Activated naive CD8-positive, alpha-beta T cell (primary cell): ENCODE data around the gene PPP1CB.

Source experiments
- H3K27ac Mint-ChIP-seq: one replicate; pipeline ENCODE4 v1.8.0; 2021; ENCODE audit warnings: mixed read lengths
- H3K27me3 Mint-ChIP-seq: one replicate; pipeline ENCODE4 v1.8.0; 2021; ENCODE audit warnings: mixed read lengths
- H3K36me3 Mint-ChIP-seq: one replicate; pipeline ENCODE4 v1.8.0; 2021; ENCODE audit warnings: mixed read lengths
- H3K4me1 Mint-ChIP-seq: one replicate; pipeline ENCODE4 v1.8.0; 2021; ENCODE audit warnings: low read depth, mixed read lengths
- H3K4me3 Mint-ChIP-seq: one replicate; pipeline ENCODE4 v1.8.0; 2021; ENCODE audit warnings: mild to moderate bottlenecking, mixed read lengths
- H3K9me3 Mint-ChIP-seq: one replicate; pipeline ENCODE4 v1.8.0; 2021; ENCODE audit warnings: low read depth, mixed read lengths

Gene PPP1CB

DNA sequence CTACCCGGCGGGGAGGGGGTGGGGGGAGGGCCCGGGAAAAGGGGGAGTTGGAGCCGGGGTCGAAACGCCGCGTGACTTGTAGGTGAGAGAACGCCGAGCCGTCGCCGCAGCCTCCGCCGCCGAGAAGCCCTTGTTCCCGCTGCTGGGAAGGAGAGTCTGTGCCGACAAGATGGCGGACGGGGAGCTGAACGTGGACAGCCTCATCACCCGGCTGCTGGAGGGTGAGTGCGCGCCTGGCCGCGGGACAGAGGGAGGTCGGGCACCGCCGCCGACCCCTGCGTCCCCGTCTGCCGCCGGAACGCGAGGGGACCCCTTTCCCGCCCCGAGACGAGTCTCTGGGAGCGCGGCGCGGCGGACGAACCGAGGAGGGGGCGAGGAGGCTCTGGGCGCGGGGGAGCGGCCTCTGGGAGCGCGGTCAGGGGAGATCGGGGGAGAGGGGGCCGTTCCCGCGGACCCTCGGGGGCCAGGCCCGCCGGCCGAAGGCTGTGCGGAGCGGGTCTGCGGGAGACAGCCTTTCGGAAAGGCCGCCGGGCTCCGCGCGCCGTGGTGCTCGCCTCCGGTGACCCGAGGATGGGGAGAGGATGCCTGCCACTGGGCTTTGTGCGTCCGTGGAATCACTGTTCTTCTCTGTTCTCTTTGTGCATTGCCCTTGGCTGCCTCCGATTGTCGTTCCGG is 463 bp downstream of the PPP1CB start:
- H3K27me3 Mint-ChIP-seq = no peaks in the 10 kb centered on the region
- H3K36me3 Mint-ChIP-seq = no peaks in the 10 kb centered on the region
- no peaks in the 10 kb centered on the region for H3K9me3 Mint-ChIP-seq
- H3K27ac Mint-ChIP-seq = peak overlapping the region; percentile 98
- peak overlapping the region; percentile 99 for H3K4me3 Mint-ChIP-seq
- H3K4me1 Mint-ChIP-seq = peaks cover 64% of the 10 kb centered on the region

DNA sequence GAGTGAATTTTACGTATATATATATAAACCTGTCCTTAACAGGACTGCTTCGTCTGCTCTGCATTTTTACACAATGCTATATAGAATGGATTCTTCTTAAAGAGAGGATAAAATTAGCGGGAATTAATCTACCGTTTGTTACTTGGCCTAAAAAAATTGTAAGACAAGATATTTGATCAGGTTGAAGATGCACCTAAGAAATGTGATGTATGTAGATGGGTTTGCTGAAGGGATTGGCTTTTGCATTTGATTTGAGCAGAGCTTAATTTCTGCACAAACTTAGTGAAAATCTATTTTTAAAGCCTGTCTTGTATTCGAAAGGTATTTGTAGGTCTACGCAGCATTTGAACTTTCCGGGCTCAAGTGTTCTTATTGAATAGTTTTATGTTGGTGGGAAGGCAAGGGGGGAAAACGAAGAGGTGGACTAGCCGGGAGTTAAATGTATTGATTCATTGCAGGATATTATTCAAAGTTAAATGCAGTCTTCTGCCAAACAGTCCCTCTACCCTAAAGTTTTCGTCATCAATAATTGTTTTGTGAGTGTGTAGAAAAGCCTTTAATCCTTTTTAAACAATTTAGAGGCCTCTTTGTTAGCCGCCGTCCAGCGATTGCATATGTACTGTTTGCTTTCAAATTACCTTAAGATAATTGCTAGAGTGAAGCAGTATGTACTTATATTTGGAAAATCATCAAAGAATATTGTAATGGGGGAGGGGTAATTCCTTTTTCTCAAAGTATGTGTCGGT is 1.2 kb downstream of the PPP1CB start:
- H3K27me3 Mint-ChIP-seq = no peaks in the 10 kb centered on the region
- H3K36me3 Mint-ChIP-seq = no peaks in the 10 kb centered on the region
- no peaks in the 10 kb centered on the region for H3K9me3 Mint-ChIP-seq
- peak overlapping the region; percentile 98 for H3K27ac Mint-ChIP-seq
- peaks cover 66% of the 10 kb centered on the region for H3K4me1 Mint-ChIP-seq
- peak overlapping the region; percentile 99 for H3K4me3 Mint-ChIP-seq

DNA sequence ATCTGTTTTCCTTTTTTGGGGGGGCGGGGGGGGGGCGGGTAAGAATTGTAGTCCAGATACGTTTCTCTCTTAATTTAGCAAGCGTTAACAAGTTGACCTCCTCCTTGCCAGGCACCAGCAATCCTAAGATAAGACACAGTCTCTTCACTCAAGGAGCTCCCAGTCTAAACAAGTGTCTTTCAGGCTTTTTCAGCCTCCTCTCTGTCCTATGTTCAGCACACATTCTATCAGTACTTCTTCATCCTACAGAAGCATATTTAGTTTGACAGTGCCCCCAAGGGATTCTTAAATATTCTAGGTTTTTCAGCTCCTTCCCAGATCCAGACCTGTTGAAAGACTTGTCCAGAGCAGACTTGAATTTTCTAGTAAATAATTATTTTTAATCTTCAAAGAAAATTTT is 2.7 kb downstream of the PPP1CB start:
- Mint-ChIP-seq H3K36me3 (no peaks in the 10 kb centered on the region), H3K4me3 (peak overlapping the region; percentile 78), H3K4me1 (peaks cover 63% of the 10 kb centered on the region), H3K27ac (peak overlapping the region; percentile 58), H3K27me3 (no peaks in the 10 kb centered on the region), H3K9me3 (no peaks in the 10 kb centered on the region)

DNA sequence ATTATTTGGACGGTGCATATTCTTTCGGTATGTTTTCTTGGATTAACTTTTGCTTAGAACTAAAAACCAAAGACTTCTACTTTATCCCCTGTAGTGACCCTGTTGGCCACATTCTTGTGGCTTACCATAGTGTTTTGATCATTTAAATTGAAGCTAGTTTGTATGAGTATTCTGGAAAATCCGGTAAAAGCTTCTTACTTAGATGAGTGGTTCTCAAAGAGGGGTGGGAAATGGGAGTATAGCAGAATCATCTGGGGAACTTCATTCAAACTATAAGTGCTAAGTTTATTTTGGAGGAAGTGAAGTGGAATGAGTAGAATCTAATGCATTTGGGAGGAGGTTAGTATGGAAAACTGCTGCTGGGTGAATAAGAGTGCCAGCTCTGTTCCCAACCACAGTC is 3.8 kb downstream of the PPP1CB start:
- Mint-ChIP-seq H3K36me3 (no peaks in the 10 kb centered on the region), H3K27me3 (no peaks in the 10 kb centered on the region), H3K9me3 (no peaks in the 10 kb centered on the region), H3K4me1 (peaks cover 58% of the 10 kb centered on the region), H3K27ac (peak overlapping the region; percentile 51), H3K4me3 (peak overlapping the region; percentile 68)

DNA sequence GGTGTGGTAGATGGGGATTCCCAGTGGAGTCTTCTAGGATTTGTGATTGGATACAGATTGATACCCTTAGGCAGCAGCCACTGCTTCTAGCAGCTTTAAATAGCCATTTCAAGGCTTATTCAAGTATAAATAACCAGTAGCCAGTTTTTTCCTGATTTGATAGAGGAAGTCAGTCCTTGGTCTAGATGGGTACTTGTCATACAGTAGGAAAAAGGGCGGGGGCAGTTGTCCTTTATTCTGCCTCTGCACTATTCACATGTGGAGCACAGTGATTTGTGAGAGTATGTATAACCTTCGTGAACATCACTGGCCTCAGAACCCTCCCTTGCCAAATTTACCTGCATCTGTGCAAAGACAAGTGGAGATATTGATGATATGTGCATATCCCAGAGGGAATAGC is 6.8 kb downstream of the PPP1CB start:
- Mint-ChIP-seq H3K36me3 (no peaks in the 10 kb centered on the region), H3K4me1 (peaks cover 77% of the 10 kb centered on the region), H3K27ac (no peak overlapping the region), H3K4me3 (peak overlapping the region; percentile 48), H3K9me3 (no peaks in the 10 kb centered on the region), H3K27me3 (no peaks in the 10 kb centered on the region)

DNA sequence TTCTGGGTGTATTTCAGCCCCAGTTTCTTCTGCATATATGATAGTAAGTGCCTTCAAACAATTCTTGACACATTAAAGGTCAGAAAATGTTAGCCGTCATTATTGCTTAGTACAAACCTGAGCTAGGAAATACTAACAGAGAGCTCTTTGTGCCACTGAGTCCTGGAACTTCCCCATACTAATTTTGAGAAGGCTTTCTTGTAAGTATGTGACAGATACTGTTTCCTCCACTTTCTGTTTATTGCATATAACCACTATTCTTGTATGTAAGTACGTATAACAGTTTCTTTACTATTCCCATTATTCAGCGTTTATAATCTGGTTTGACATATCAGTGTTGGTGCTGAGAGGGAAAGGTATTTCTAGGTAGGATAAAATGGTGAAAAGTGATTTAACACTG is 9.8 kb downstream of the PPP1CB start:
- Mint-ChIP-seq H3K4me1 (peaks cover 81% of the 10 kb centered on the region), H3K36me3 (no peaks in the 10 kb centered on the region)

DNA sequence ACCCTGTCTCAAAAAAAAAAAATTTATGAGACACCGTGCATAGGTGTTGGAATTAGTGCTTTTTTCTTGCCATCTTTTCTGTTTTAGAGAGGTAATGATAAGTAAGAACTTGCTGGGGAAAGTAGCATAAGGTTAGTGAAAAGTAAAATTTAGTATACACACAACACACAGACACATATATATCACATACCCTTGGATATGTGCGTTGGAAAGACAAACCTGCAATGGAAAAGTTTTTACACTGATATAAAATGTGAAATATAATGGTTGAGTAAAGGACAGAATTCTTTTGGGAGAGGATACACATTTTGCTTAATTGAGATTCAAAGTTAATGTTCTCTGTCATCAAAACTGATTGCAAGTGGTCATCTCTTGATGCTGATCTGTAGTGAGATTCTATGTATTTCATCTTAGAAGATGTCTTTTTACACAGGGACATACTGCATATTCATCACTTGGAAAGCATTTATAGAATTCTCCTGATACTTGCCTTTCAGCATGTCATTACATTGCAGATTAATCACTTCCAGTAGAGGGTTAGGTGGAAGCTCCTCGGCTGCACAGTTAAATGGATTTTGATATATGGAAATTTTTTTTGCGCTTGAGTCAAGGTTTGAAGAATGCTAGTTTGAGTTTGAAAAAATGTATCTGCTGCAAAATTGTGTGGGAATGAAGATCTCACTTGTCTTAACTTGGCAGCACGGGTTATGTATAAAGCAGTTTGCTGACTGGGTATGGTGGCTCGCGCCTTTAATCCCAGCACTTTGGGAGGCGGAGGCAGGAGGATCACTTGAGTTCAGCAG is 13.5 kb downstream of the PPP1CB start:
- H3K27me3 Mint-ChIP-seq = no peaks in the 10 kb centered on the region
- no peaks in the 10 kb centered on the region for H3K9me3 Mint-ChIP-seq
- peak overlapping the region; percentile 3 for H3K4me3 Mint-ChIP-seq
- peak overlapping the region; percentile 36 for H3K27ac Mint-ChIP-seq
- H3K36me3 Mint-ChIP-seq = peaks cover 4% of the 10 kb centered on the region
- peaks cover 87% of the 10 kb centered on the region for H3K4me1 Mint-ChIP-seq

More for the DNA sequence above, 9.8 kb downstream of the PPP1CB start:
- Mint-ChIP-seq H3K4me3 (peak overlapping the region; percentile 31), H3K9me3 (no peaks in the 10 kb centered on the region), H3K27ac (no peak overlapping the region), H3K27me3 (no peaks in the 10 kb centered on the region)

DNA sequence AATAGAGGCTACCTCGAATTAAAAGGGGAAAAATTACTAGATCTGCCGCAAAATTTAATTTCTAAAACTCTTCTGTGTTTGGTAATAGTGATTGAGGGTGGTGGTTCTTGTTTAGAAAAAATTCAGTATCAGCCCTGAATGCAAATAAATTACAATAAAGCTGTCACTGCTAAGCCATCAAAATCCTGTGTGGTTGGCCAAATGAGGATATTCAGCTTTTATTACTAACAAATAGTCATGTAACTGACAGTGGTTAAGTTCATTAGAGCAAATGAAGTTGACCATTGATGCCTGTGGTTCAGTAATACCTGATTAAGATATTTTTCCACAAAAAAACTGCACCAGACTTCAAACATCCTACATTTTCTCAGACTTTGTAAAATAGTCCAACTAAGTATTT is 14.4 kb downstream of the PPP1CB start:
- no peaks in the 10 kb centered on the region for H3K9me3 Mint-ChIP-seq
- peak overlapping the region; percentile 6 for H3K27ac Mint-ChIP-seq
- peaks cover 5% of the 10 kb centered on the region for H3K36me3 Mint-ChIP-seq
- H3K4me1 Mint-ChIP-seq = peaks cover 87% of the 10 kb centered on the region
- H3K27me3 Mint-ChIP-seq = no peaks in the 10 kb centered on the region
- no peak overlapping the region for H3K4me3 Mint-ChIP-seq

DNA sequence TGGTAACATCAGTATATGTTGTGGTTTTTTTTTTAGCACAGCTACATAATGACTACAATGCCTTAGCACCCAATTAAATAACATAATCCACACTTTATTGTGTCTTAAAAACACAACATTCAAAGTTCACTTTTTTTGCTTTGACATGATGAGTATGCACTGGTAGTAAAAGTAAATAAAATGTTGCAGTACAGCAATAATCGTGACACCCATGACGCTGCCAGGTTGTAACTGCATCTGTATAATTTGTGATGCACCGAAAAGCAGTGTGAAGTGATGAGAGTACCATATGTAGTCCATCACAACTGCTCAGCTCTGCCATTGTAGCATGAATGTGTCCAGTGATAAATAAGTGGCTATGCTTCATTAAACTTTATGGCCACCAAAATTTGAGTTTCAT is 15.7 kb downstream of the PPP1CB start:
- Mint-ChIP-seq H3K9me3 (no peaks in the 10 kb centered on the region), H3K27ac (no peak overlapping the region), H3K4me3 (no peak overlapping the region), H3K36me3 (peaks cover 5% of the 10 kb centered on the region), H3K4me1 (peaks cover 85% of the 10 kb centered on the region), H3K27me3 (no peaks in the 10 kb centered on the region)

DNA sequence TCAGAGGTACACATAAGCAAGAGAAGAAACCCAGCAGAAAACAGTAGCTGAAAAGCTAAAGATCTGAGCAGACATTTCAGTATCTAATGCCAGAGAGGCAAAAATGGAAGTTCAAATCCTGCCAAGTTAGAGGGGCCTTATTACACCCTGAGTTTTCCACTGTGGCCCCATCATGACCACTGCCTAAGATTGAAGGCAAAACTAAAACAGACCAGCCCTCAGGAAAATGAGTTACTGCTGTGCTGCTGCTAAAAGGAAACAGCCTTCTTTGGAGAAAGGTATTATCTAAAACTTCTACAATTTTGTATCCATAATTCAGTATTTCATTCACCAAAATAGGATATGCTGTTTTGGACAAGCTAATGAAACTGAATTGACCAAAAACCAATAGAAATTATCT is 16.8 kb downstream of the PPP1CB start:
- Mint-ChIP-seq H3K27ac (peak overlapping the region; percentile 87), H3K36me3 (peaks cover 5% of the 10 kb centered on the region), H3K9me3 (no peaks in the 10 kb centered on the region), H3K4me3 (peak overlapping the region; percentile 28), H3K27me3 (no peaks in the 10 kb centered on the region), H3K4me1 (peaks cover 85% of the 10 kb centered on the region)

DNA sequence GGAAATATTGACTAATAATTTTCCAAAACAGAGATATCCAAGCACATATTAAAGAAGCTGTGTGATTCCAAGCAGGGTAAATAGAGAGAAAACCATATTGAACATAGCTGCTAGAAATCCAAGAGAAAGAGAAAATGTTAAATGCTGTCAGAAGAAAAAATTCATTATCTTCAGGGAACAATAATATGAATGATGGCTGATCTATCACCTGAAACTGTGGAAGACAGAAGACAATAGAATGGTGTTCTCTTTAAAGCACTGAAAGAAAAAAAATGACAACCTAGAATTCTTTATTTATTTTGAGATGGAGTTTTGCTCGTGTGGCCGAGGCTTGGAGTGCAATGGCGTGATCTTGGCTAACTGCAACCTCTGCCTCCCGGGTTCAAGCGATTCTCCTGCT is 17.3 kb downstream of the PPP1CB start:
- no peaks in the 10 kb centered on the region for H3K27me3 Mint-ChIP-seq
- no peaks in the 10 kb centered on the region for H3K9me3 Mint-ChIP-seq
- H3K4me1 Mint-ChIP-seq = peaks cover 88% of the 10 kb centered on the region
- H3K27ac Mint-ChIP-seq = peak overlapping the region; percentile 87
- peak overlapping the region; percentile 18 for H3K4me3 Mint-ChIP-seq
- H3K36me3 Mint-ChIP-seq = peaks cover 5% of the 10 kb centered on the region

DNA sequence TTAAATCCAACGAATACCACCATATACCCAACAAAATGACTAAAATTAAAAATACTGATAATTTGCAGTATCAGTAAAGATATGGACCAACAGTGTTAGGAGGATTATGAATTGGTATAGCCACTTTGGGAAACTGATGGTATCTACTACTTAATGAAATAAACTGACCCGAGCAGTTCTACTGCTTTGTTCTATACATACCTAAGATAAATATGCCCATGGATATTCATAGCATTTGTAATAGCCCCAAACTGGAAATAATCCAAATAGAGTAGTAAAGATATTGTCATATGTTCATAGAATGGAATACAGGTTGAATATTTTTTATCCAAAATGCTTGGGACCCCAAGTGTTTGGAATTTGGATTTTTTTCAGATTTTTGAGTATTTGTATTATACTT is 20.7 kb downstream of the PPP1CB start:
- H3K27ac Mint-ChIP-seq = no peak overlapping the region
- H3K4me3 Mint-ChIP-seq = no peak overlapping the region
- no peaks in the 10 kb centered on the region for H3K9me3 Mint-ChIP-seq
- peaks cover 76% of the 10 kb centered on the region for H3K4me1 Mint-ChIP-seq
- peaks cover 5% of the 10 kb centered on the region for H3K36me3 Mint-ChIP-seq
- no peaks in the 10 kb centered on the region for H3K27me3 Mint-ChIP-seq

DNA sequence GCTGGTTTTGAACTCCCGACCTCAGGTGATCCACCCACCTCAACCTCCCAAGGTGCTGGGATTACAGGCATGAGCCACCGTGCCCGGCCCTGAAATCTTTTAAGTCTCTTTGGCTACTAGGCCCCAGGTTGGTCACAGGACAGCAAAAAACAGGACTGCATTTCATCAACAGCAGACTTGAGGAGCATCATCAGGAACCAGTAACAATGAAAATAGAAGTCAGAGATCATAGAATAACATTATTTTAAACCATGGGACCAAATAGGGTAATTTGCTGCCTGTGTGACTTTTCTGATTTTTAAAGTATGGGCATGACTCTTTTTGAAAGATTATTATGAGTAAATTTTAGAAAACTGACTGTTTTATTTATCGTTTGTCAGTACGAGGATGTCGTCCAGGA is 24.8 kb downstream of the PPP1CB start:
- peak overlapping the region; percentile 28 for H3K27ac Mint-ChIP-seq
- peaks cover 2% of the 10 kb centered on the region for H3K36me3 Mint-ChIP-seq

DNA sequence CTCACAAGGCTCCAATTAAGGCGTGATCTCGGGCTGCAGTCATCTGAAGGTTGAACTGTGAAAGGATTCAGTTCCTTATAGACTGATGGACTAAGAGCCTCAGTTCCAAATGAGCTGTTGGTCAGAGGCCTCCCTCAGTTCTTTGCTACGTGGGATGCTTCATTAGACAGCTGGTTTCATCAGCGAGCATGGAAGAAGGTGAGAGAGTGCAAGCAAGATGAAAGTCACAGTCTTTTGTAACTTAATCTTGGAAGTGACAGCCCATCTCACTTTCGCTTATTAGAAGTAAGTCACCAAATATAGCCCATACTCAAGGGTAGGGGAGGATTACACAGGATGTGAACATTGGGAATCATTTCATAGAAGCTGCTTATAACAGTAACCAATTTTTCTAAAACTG is 26.8 kb downstream of the PPP1CB start:
- Mint-ChIP-seq H3K9me3 (no peaks in the 10 kb centered on the region), H3K27ac (peak overlapping the region; percentile 58), H3K27me3 (no peaks in the 10 kb centered on the region), H3K4me1 (peaks cover 38% of the 10 kb centered on the region), H3K36me3 (peaks cover 9% of the 10 kb centered on the region), H3K4me3 (no peak overlapping the region)

More for the DNA sequence above, 24.8 kb downstream of the PPP1CB start:
- Mint-ChIP-seq H3K4me1 (peaks cover 54% of the 10 kb centered on the region), H3K27me3 (no peaks in the 10 kb centered on the region), H3K4me3 (no peak overlapping the region), H3K9me3 (no peaks in the 10 kb centered on the region)

DNA sequence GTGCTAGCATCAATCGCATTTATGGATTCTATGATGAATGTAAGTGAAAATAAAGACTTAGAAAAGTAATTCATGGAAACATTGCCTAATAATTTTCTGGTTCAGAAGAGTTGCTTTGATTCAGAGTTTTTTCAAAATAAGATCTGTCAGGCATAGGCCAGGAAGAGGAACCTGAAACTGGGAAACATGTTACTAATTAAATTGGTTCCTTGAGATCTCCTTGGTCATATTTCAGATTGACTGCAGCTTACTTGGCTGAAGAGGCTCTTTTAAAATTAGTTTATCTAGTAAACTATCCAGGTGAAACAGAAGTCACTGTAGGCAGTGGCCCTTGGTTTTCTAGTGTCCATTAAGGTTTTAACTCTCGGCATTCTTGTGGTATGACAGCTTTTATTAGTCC is 27.4 kb downstream of the PPP1CB start:
- Mint-ChIP-seq H3K27me3 (no peaks in the 10 kb centered on the region), H3K27ac (peak overlapping the region; percentile 58), H3K9me3 (no peaks in the 10 kb centered on the region), H3K4me3 (no peak overlapping the region), H3K36me3 (peaks cover 9% of the 10 kb centered on the region), H3K4me1 (peaks cover 32% of the 10 kb centered on the region)
